BLaER1 treated with 17β-estradiol and CSF1 and Interleukin-3, amounts not matched to agents 10 nM and 100 nM (cell line): ENCODE measurements around the gene UTP4.

Experiments used
- H3K27ac ChIP-seq, 11 experiments: shearing (Covaris generic); formaldehyde crosslinking; 2 replicates each; pipeline ENCODE4 v1.8.1; 2022
- H3K27me3 ChIP-seq, 11 experiments: shearing (Covaris generic); formaldehyde crosslinking; 2 replicates each; pipeline ENCODE4 v1.8.1; 2022
- H3K36me3 ChIP-seq, 11 experiments: shearing (Covaris generic); formaldehyde crosslinking; 2 replicates each; pipeline ENCODE4 v1.8.1; 2022
- H3K4me1 ChIP-seq, 10 experiments: shearing (Covaris generic); formaldehyde crosslinking; 2 replicates each; pipeline ENCODE4 v1.8.1; 2022
- H3K4me2 ChIP-seq, 11 experiments: shearing (Covaris generic); formaldehyde crosslinking; 2 replicates each; pipeline ENCODE4 v1.8.1; 2022
- H3K4me3 ChIP-seq, 10 experiments: shearing (Covaris generic); formaldehyde crosslinking; 2 replicates each; pipeline ENCODE4 v1.8.1; 2022
- H3K9ac ChIP-seq, 11 experiments: shearing (Covaris generic); formaldehyde crosslinking; 2 replicates each; pipeline ENCODE4 v1.8.1; 2022
- H3K9me3 ChIP-seq, 11 experiments: shearing (Covaris generic); formaldehyde crosslinking; replicated peaks in 1 of 11; 2 replicates each; pipeline ENCODE4 v1.8.1; 2022
- H4K20me1 ChIP-seq, 11 experiments: shearing (Covaris generic); formaldehyde crosslinking; 2 replicates each; pipeline ENCODE4 v1.8.1; 2022
- Cebpa-rat ChIP-seq, 11 experiments: shearing (Covaris generic); IDR thresholded peaks; 2 replicates each; pipeline ENCODE4 v1.8.1; 2022

The UTP4 gene

DNA sequence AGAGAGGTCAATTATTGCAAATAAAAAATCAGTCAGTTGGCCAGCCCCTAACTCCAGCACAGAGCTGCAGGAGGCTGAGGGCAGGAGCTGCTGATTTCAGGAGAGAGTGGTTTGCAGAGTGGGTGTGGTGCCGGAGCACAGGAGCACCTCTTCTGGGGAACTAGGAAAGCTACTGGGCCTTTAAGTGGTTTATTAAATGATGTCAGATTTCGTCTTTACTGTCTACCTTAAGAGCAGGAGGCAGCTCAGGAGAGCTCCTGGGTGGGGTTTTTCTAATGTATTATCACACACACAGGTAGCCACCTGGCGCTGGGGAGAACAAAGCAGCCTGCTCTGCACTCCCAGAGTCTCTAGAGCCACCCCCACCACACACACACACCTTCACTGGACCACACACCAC, 38.5 kb upstream of the UTP4 start:
- Histone ChIP-seq H3K4me2 (no peak overlapping the region), H3K27ac (no peak overlapping the region), H3K36me3 (no peaks in the 10 kb centered on the region), H3K4me3 (no peak overlapping the region), H3K4me1 (peaks cover 0 to 8% (median 6%) of the 10 kb centered on the region in 10 experiments; a peak in 6 of 20 replicates), H3K27me3 (no peaks in the 10 kb centered on the region), H3K9ac (no peak overlapping the region), H3K9me3 (no peaks in the 10 kb centered on the region), H4K20me1 (peaks cover 0 to 6% (median 0%) of the 10 kb centered on the region in 11 experiments; a peak in 1 of 22 replicates)
- no peak for TF ChIP-seq Cebpa-rat (IDR thresholded peaks at IDR 0.05)

DNA sequence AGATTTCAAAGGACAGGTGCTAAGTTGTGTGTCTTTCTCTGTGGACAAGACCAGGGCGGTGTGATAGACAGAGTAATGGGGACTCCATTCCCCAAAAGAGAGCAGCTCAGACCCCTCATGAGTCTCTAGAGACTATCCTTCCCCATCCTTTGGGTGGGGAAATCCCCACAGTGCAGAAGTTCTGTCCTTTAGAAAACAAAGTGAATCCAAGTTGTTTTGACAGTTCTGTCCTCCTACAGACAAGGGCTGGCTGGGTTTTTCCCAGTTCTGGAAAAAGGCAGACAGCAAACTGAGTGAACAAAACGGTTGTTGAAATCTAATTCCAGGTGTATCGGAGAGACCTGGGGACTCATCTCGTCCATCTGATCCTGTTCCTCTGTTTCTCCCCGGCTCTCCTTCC, 37.9 kb upstream of the UTP4 start:
- Histone ChIP-seq H3K36me3 (no peaks in the 10 kb centered on the region), H3K27ac (no peak overlapping the region), H3K4me1 (peaks cover 0 to 8% (median 6%) of the 10 kb centered on the region in 10 experiments; a peak in 6 of 20 replicates), H4K20me1 (peaks cover 0 to 1% (median 0%) of the 10 kb centered on the region in 11 experiments; a peak in 1 of 22 replicates), H3K9ac (no peak overlapping the region), H3K27me3 (no peaks in the 10 kb centered on the region), H3K9me3 (no peaks in the 10 kb centered on the region), H3K4me2 (peak overlapping the region in 2 of 11 experiments; percentile 15 to 26; a peak in 2 of 22 replicates), H3K4me3 (no peak overlapping the region)
- TF ChIP-seq Cebpa-rat (IDR thresholded peaks at IDR 0.05): no peak

DNA sequence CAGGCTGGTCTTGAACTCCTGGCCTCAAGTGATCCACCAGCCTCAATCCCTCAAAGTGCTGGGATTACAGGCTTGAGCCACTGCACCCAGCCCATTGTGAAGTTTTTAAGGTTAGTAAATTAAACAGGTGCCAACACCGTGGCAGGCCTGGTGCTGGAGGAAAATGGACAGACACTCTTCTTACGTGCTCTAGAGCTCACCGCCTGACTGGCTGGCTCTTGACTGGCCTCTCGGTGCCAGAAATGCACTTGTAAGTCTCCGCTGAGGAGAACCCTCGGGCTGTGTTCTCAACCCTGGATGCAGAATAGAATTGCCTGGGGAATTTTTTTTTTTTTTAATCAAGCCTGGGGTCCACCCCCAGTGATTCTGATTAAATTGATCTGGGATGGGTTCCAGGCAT, 37.3 kb upstream of the UTP4 start:
- no peaks in the 10 kb centered on the region for H3K36me3 ChIP-seq
- no peak overlapping the region for H3K9ac ChIP-seq
- no peaks in the 10 kb centered on the region for H3K9me3 ChIP-seq
- no peak overlapping the region for H3K4me3 ChIP-seq
- TF ChIP-seq Cebpa-rat (IDR thresholded peaks at IDR 0.05): no peak
- peaks cover 2 to 11% (median 8%) of the 10 kb centered on the region in 10 experiments; a peak in 17 of 20 replicates for H3K4me1 ChIP-seq
- no peaks in the 10 kb centered on the region for H4K20me1 ChIP-seq
- no peaks in the 10 kb centered on the region for H3K27me3 ChIP-seq
- H3K27ac ChIP-seq: no peak overlapping the region
- peak overlapping the region in 2 of 11 experiments; percentile 15 to 26; a peak in 1 of 22 replicates for H3K4me2 ChIP-seq

DNA sequence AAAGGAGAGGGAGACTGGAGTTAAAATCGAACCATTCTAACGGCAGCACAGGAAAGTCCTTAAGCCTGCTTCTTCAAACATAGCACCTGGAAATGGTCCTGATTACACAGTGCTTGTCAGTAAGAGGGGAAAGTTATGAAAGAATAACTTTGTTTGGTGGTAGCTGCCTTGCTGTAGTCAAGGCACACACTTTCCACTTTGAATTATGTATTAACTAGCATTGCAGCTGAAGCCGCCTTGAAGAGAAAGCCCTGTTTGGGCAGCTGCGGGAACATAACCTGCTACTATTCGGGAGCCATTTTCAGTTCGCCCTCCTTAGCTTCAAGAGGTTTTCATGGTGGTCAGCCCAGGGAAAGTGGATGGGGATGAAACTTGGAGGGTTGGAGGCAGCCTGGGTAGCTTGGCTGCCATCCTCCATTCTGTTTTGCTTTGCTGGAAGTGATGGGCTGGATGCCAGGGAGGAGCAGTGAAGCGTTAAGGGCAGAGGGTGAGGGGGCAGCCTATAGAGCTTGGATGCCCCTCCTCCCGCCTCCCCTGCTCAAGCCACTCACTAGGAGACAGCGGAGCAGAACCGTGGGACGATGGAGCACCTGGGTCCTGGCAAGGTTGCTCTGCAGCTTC, 32.3 kb upstream of the UTP4 start:
- Histone ChIP-seq H3K4me3 (no peak overlapping the region), H3K9me3 (no peaks in the 10 kb centered on the region), H3K9ac (no peak overlapping the region), H3K4me1 (peaks cover under 1 to 11% (median 7%) of the 10 kb centered on the region in 10 experiments; a peak in 16 of 20 replicates), H3K27ac (no peak overlapping the region), H3K4me2 (peak overlapping the region in 8 of 11 experiments; percentile 6 to 50 (median 25); a peak in 10 of 22 replicates), H3K36me3 (no peaks in the 10 kb centered on the region), H3K27me3 (peaks cover 3 to 15% (median 10%) of the 10 kb centered on the region in 11 experiments), H4K20me1 (peaks cover 0 to 17% (median 0%) of the 10 kb centered on the region in 11 experiments; a peak in 6 of 22 replicates)
- TF ChIP-seq Cebpa-rat (IDR thresholded peaks at IDR 0.05): no peak

DNA sequence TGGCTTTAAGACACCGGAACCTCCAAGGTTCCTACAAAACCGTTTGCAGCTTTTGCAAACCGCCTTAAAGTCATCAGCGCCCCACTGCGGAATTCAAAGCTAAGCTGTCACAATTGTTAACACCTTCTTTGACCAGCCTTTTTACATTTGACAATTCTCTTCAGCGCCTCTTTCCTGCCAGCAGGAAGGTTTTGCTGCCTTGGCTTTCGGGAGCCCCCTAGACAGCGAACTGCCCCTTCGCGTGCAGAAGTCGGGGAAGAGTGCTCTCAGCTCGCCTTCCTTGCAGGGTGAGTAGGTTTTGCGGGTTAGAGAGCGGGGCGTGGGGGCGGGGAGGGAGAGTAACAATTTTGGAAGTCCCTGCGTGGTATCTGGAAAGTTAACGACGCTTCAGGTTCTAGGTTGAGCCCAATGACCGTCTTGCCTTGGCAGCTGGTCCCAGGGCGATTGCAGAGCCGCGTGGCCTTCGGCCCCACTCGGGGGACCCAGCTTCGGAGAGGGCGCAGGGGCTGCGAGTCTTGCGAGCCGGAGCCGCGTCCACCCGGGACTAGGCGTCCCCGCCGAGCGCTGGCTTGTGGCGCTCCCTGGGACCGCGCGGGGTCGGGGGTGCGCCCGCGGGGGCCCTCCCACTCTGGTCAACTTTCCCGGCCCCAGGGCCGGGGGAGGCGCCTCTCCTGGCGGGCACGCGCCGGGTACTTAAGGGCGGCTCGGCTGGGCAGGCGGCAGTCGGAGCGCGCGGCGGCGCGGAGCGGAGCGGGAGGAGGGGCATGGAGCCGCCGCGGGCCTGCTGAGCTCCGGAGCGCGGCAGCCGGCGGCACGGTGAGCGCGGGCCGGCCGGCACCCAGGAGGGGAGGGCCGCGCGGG, 26.7 kb upstream of the UTP4 start, which contains the start of gene HAS3:
Gene HAS3, plus strand, starts transcription at position 153 of the 861 bp plus-strand sequence. CDS start 3,743 bp downstream, outside the sequence.
- Histone ChIP-seq H3K27me3 (peaks cover 42 to 62% (median 53%) of the 10 kb centered on the region in 11 experiments), H3K4me2 (peak within 1 kb of the TSS; percentile 92 to 100 (median 100)), H4K20me1 (peaks cover 39 to 72% (median 52%) of the 10 kb centered on the region in 11 experiments; a peak in 21 of 22 replicates), H3K9ac (peak within 1 kb of the TSS; percentile 39 to 78 (median 66)), H3K4me3 (peak within 1 kb of the TSS; percentile 60 to 76 (median 68)), H3K4me1 (peaks cover 13 to 23% (median 20%) of the 10 kb centered on the region in 10 experiments), H3K36me3 (peaks cover 7 to 25% (median 15%) of the 10 kb centered on the region in 11 experiments; a peak in 18 of 22 replicates), H3K27ac (no peak within 1 kb of the TSS), H3K9me3 (no peaks in the 10 kb centered on the region)
- no peak for TF ChIP-seq Cebpa-rat (IDR thresholded peaks at IDR 0.05)

DNA sequence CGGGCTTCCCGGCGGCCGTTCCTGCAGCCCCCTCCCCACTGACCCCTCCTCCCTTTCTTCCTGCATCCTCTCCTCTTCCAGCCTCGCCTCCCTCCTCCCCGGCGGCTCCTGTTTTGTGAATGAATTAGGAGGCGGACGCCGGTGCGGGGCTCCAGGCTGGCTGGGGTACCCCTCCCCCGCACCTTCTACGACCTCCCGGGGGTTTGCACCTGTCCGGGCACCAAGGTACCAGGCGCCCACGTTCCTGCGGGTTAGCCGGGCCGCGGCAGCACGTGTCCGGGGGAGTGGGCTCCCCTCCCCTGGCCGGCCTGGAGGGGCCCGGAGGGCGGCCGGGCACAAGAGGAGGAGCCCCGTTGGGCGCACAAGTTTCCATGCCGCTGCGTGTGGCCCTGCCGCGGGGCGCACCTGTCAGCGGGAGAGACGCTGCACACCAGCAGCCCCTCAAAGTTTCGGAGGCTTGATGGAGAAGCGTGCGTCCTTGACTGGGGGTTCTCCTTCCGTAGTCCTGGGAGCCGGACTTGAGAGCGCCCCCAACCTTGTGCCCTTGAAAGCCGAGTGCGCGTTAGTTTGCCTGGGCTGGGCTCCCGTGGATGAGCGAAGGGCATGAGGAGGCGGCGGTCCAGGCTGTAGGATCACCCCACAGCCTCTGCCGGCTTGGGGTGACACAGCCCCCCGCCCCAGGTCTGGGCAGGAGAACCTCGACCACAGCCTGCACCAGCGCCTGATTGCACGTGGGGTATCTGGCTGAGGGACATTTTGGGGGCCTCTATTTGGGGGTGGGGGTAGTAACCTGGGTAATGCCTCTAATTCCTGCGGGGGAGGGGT, 25.7 kb upstream of the UTP4 start:
- Histone ChIP-seq H3K4me3 (peak overlapping the region; percentile 60 to 76 (median 68)), H3K9me3 (no peaks in the 10 kb centered on the region), H3K36me3 (peaks cover 7 to 34% (median 23%) of the 10 kb centered on the region in 11 experiments; a peak in 20 of 22 replicates), H3K4me1 (peaks cover 13 to 23% (median 19%) of the 10 kb centered on the region in 10 experiments), H3K4me2 (peak overlapping the region; percentile 92 to 100 (median 100)), H3K9ac (peak overlapping the region; percentile 39 to 78 (median 66)), H3K27me3 (peaks cover 42 to 62% (median 53%) of the 10 kb centered on the region in 11 experiments), H3K27ac (no peak overlapping the region), H4K20me1 (peaks cover 48 to 82% (median 61%) of the 10 kb centered on the region in 11 experiments; a peak in 21 of 22 replicates)
- TF ChIP-seq Cebpa-rat (IDR thresholded peaks at IDR 0.05): no peak

DNA sequence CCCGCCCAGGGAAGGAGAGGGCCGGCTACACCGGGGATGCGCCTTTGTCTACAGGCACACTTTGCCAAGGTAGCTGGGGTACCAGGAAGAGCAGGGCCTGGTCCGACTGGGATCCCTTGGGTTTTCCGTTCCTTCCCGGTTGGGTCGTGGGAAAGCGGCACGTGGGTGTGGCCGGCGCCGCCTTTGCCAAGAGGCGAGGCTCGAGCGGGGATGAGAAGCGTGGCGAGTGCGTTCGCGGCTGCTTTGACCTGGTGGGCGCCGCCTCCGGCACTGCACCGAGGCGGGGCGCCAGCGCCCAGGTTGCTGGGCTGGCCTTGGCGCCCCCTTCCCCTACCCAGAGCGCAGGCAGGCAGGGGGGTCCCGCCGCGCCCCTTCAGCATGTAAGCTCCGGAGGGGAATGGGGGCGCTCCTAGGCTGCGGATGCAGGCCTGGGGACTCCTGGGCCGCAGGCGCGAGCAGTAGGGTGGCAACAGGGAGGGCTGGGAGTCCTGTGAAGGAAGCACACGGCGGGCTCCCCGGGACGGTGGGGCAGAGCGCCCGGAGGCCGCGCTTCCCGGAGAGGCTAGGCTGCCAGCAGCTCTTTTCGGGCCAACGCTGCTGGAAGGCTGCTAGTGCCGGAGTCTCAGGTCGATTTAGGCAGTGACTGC, 25.0 kb upstream of the UTP4 start:
- H3K4me2 ChIP-seq: peak overlapping the region; percentile 92 to 100 (median 100)
- H3K4me3 ChIP-seq: peak overlapping the region; percentile 60 to 76 (median 68); a peak in 15 of 20 replicates
- H3K27me3 ChIP-seq: peaks cover 42 to 62% (median 53%) of the 10 kb centered on the region in 11 experiments
- peaks cover 13 to 28% (median 19%) of the 10 kb centered on the region in 10 experiments for H3K4me1 ChIP-seq
- H4K20me1 ChIP-seq: peaks cover 55 to 89% (median 68%) of the 10 kb centered on the region in 11 experiments; a peak in 21 of 22 replicates
- no peak overlapping the region for H3K9ac ChIP-seq
- H3K27ac ChIP-seq: no peak overlapping the region
- H3K36me3 ChIP-seq: peaks cover 7 to 42% (median 30%) of the 10 kb centered on the region in 11 experiments; a peak in 20 of 22 replicates
- TF ChIP-seq Cebpa-rat (IDR thresholded peaks at IDR 0.05): no peak
- no peaks in the 10 kb centered on the region for H3K9me3 ChIP-seq
